LNCaP clone FGC (cell line): Measurements from ENCODE around the gene PALLD.

Experiments
- DNase-seq: peaks from one replicate; pipeline ENCODE4 v3.0.0-alpha.2; 2011; ENCODE audit warnings: low read depth
- H3K4me3 ChIP-seq: 2 replicates; pipeline ENCODE4 v1.5.1; 2011; ENCODE audit warnings: mild to moderate bottlenecking, low read depth, low read length, control low read depth
- TF ChIP-seq, protein P1 (sequence below): IDR thresholded peaks from 2 replicates; pipeline ENCODE4 v1.5.1; 2012; ENCODE audit warnings: mild to moderate bottlenecking; ENCODE audit not compliant: control insufficient read depth, insufficient read depth; ENCODE audit errors: extremely low read depth

Gene PALLD

DNA sequence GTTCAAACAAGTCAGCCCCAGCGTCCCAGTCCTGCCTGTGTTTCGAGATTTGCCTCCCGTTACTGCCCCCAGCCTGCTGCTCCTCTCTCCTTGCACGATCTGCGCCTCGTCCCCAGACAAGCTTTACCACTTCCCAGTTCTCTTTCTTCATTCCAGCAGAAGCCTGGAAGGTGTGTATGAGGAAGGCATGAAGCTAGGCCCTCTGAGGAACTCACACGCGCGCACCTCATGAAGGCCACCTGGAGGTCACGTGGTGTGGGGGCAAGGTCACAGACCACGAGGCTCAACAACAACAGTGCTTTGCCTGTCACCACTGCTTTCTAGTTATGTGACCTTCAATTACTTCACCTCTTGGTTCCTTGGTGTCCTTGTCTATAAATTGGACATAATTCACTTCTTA, 181.0 kb downstream of the PALLD start:
- DNase-seq: no peak
- TF ChIP-seq, protein P1, sequence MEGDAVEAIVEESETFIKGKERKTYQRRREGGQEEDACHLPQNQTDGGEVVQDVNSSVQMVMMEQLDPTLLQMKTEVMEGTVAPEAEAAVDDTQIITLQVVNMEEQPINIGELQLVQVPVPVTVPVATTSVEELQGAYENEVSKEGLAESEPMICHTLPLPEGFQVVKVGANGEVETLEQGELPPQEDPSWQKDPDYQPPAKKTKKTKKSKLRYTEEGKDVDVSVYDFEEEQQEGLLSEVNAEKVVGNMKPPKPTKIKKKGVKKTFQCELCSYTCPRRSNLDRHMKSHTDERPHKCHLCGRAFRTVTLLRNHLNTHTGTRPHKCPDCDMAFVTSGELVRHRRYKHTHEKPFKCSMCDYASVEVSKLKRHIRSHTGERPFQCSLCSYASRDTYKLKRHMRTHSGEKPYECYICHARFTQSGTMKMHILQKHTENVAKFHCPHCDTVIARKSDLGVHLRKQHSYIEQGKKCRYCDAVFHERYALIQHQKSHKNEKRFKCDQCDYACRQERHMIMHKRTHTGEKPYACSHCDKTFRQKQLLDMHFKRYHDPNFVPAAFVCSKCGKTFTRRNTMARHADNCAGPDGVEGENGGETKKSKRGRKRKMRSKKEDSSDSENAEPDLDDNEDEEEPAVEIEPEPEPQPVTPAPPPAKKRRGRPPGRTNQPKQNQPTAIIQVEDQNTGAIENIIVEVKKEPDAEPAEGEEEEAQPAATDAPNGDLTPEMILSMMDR: no peak
- no peak overlapping the region for H3K4me3 ChIP-seq

DNA sequence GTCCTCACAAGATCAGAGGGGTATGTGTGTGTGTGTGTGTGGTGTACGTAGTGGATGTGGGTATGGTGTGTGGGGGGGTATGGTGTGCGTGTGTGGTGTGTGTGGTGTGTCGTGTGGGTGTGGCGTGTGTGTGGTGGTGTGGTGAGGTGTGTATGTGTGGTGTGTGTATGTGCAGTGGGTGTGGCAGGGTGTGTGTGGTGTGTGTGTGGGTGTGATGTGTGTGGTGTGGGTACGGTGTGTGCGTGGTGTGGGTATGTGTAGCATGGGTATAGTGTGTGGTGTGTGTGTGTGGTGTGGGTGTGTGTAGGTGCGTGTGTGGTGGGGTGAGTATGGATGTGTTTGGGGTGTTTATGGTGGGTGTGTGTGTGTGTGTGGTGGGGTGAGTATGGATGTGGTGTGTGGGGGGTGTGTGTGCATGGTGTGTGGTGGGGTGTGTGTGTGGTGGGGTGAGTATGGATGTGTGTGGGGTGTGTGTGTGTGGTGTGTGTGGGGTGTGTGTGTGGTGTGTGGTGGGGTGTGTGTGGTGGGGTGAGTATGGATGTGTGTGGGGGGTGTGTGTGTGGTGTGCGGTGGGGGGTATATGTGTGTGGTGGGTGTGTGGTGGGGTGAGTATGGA, 182.0 kb downstream of the PALLD start:
- H3K4me3 ChIP-seq: no peak overlapping the region
- no peak for DNase-seq
- TF ChIP-seq, protein P1: no peak

DNA sequence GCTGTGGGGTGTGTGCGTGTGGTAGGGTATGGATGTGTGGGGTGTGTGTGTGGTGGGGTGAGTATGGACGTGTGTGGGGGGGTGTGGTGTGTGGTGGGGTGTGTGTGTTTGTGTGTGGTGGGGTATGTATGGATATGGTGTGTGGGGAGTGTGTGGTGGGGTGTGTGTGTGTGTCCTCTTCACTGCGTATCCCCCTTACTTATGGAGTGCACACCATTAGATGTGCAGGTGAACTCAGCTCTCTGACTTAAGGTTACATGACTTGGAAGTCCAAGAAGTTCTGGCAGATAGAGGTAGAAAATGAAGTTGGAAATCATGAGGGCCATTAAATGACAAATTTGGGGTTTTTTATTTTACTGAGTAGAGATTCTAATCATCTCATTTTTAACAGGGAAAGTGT, 182.5 kb downstream of the PALLD start:
- no peak for DNase-seq
- H3K4me3 ChIP-seq: no peak overlapping the region
- TF ChIP-seq, protein P1: 0 out of 2 replicates have a peak, but pooled peaks have one; percentile 2

DNA sequence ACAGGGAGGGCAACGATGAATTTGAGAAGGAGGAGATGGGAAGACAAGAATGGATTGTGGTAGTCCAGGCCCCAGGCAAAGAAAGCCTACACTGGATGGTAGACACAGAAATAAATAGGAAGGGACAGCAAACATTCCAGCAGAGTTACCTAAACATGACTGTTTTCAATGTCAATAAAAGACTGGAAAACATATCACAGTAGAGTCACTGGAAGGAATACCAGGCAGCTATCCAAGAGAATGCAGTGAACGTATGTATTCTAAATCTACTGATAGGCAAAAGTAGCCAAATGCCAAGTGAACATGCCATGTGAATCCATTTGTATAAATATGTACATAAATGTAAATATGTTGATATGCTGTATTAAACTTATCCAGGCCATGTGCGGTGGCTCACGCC, 183.0 kb downstream of the PALLD start:
- H3K4me3 ChIP-seq: no peak overlapping the region
- peak; percentile 100 for DNase-seq
- TF ChIP-seq, protein P1: no peak

DNA sequence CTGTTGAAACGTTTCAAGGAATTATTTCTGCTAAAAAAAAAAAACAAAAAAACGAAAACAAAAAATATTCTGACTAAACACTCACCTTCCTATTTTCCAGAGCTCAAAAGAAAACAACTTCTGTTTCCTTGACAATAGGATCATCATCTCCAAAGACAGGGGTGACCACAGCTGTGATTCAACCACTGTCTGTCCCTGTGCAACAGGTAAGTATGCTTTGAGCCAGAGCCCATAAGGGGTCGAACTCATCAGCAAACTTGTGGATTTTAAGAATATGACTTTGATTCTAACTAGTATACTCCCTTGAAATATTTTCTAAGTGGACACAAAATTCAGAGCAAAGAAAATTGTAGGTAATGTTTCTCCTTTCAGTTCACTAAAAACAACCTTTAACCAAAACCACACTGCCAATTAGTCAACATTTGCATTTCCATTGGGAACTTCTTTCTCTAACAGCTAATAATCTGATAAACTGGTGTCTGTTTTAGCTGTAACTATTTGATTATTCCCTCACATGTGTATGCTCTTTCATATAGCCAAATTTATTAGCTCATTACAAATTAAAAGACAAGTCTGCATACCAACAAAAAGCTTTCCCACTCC, 186.1 kb downstream of the PALLD start:
- TF ChIP-seq, protein P1: no peak
- no peak overlapping the region for H3K4me3 ChIP-seq
- no peak for DNase-seq

DNA sequence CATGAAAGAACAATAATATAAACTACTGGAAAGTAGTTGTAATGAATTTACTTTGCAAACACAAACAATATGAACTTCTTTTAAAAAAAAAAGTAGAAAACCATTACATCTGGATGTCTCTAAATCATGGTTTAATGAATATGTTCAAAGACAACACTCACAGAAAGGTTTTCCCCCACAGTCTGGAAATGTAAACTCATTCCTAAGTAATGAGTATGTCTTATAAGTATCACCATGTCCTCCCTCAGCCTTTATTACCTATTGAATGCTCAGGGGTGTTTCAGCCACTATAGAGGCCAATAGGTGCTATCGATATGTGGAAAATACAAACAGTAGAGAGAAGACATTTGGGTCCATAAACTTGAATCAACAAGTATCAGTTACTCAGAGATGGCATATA, 186.7 kb downstream of the PALLD start:
- DNase-seq: no peak
- no peak overlapping the region for H3K4me3 ChIP-seq
- TF ChIP-seq, protein P1: no peak
